GM12878 (cell line): ENCODE measurements around the gene NUDT9. TPM values are rescaled to one million over a fixed set of nuclear protein-coding genes. Genes with fewer than 3 reads are reported as not detected.

Experiments used
- ATAC-seq: fragments of 200-7000 bp; cut with Tn5 transposase; 3 replicates; pipeline ENCODE4 v1.9.1; 2020; ENCODE audit warnings: mild to moderate bottlenecking, moderate library complexity
- BruUV-seq: library from RNA; stranded (reverse); fragments of 400-500 nt; replicated peaks from 2 replicates; lab custom pipeline; 2021; lab: Mats Ljungman, UMichigan
- CTCF ChIA-PET: fragments of 300-600 bp; sonication (Branson Sonifier 250); formaldehyde crosslinking; extraction: SDS; loops from one replicate; lab custom pipeline; 2021; ENCODE audit warnings: inconsistent platforms; lab: Yijun Ruan, JAX
- POLR2A ChIA-PET: fragments of 350-600 bp; formaldehyde crosslinking; extraction: SDS; loops from one replicate; lab custom pipeline; 2021; ENCODE audit warnings: inconsistent platforms; lab: Charles Lee
- RAD21 ChIA-PET: fragments of 300-600 bp; sonication (Branson Sonifier 250); formaldehyde crosslinking; loops from one replicate; lab custom pipeline; 2023; ENCODE audit warnings: antibody characterized with exemption; ENCODE audit not compliant: unreplicated experiment; lab: Charles Lee
- SMC1A ChIA-PET: fragments of 300-600 bp; sonication (Branson Sonifier 250); formaldehyde crosslinking; loops from one replicate; lab custom pipeline; 2023; ENCODE audit not compliant: unreplicated experiment, uncharacterized antibody; lab: Charles Lee
- DNase-seq: peaks from one replicate; pipeline ENCODE4 v3.0.0-alpha.2; 2011; ENCODE audit warnings: low read depth, low spot score
- FAIRE-seq: peaks from 3 replicates; lab custom pipeline; 2011; peaks lifted over from hg19 to GRCh38; lab: Jason Lieb, UNC
- H2AFZ ChIP-seq: 2 replicates; pipeline ENCODE4 v1.6.0; 2011; ENCODE audit warnings: low read depth, low read length, control low read depth; ENCODE audit not compliant: control insufficient read depth
- H3K27ac ChIP-seq: 2 replicates; pipeline ENCODE4 v1.5.1; 2011; ENCODE audit warnings: control low read depth; ENCODE audit not compliant: control insufficient read depth, insufficient read depth
- H3K27me3 ChIP-seq, 2 experiments: replicated peaks in 1 of 2; 2 replicates each; pipeline versions ENCODE4 v1.6.0 to v1.6.1; 2011; ENCODE audit warnings: low read length in 1 of 2; ENCODE audit not compliant: control insufficient read depth in 2 of 2, insufficient read depth in 2 of 2
- H3K36me3 ChIP-seq, 2 experiments: 2 replicates each; pipeline ENCODE4 v1.5.1; 2011; ENCODE audit warnings: low read length in 1 of 2; ENCODE audit not compliant: control insufficient read depth in 2 of 2, insufficient read depth in 2 of 2
- H3K4me1 ChIP-seq: 2 replicates; pipeline ENCODE4 v1.6.1; 2011; ENCODE audit warnings: mild to moderate bottlenecking, low read length, moderate library complexity, mixed read lengths; ENCODE audit not compliant: control insufficient read depth, insufficient read depth
- H3K4me2 ChIP-seq: 2 replicates; pipeline ENCODE4 v1.6.0; 2011; ENCODE audit warnings: control low read depth; ENCODE audit not compliant: control insufficient read depth, insufficient read depth
- H3K4me3 ChIP-seq: fragments of 200-600 bp; sonication (generic); 2 replicates; pipeline ENCODE4 v1.5.1; 2016
- H3K79me2 ChIP-seq: 2 replicates; pipeline ENCODE4 v1.6.0; 2011; ENCODE audit warnings: low read length; ENCODE audit not compliant: control insufficient read depth, insufficient read depth
- H3K9ac ChIP-seq: 2 replicates; pipeline ENCODE4 v1.8.0; 2011; ENCODE audit warnings: low read length, control low read depth, mixed read lengths; ENCODE audit not compliant: control insufficient read depth, insufficient read depth
- H3K9me3 ChIP-seq: replicated peaks from 3 replicates; pipeline ENCODE4 v1.5.1; 2011; ENCODE audit warnings: mild to moderate bottlenecking, low read length; ENCODE audit not compliant: control insufficient read depth, insufficient read depth
- H4K20me1 ChIP-seq: 2 replicates; pipeline ENCODE4 v1.6.0; 2011; ENCODE audit not compliant: control insufficient read depth, insufficient read depth
- BMI1 ChIP-seq: fragments of 450-650 bp; IDR thresholded peaks from 2 replicates; pipeline ENCODE4 v1.6.1; 2016; ENCODE audit warnings: mild to moderate bottlenecking, moderate library complexity, borderline replicate concordance
- CHD1 ChIP-seq: IDR thresholded peaks from 2 replicates; pipeline ENCODE4 v1.6.1; 2012; ENCODE audit warnings: low read depth, low read length, improper control_type of control experiment
- CREB1 ChIP-seq: IDR thresholded peaks from 2 replicates; pipeline ENCODE4 v1.6.1; 2012; ENCODE audit warnings: low read depth, mild to moderate bottlenecking, inconsistent platforms
- ETV6 ChIP-seq, 2 experiments: fragments of 450-650 bp in 1 of 2; IDR thresholded peaks in 1 of 2; conservative IDR thresholded peaks in 1 of 2; 2 replicates each; pipeline ENCODE4 v1.6.1; 2014; ENCODE audit warnings: antibody characterized with exemption in 1 of 2, borderline replicate concordance in 1 of 2, low read depth in 1 of 2, mild to moderate bottlenecking in 1 of 2, moderate library complexity in 1 of 2
- IKZF2 ChIP-seq, 2 experiments: fragments of 450-650 bp; IDR thresholded peaks; 2 replicates each; pipeline ENCODE4 v1.6.1; 2017; ENCODE audit warnings: mild to moderate bottlenecking in 2 of 2, moderate library complexity in 2 of 2
- KDM1A ChIP-seq: fragments of 200-600 bp; sonication (generic); IDR thresholded peaks from 2 replicates; pipeline ENCODE4 v1.6.1; 2016; ENCODE audit warnings: borderline replicate concordance
- LARP7 ChIP-seq: fragments of 450-650 bp; IDR thresholded peaks from 2 replicates; pipeline ENCODE4 v1.6.1; 2017; ENCODE audit warnings: mild to moderate bottlenecking
- MEF2A ChIP-seq: IDR thresholded peaks from 2 replicates; pipeline ENCODE4 v1.6.1; 2011; ENCODE audit warnings: low read depth, mild to moderate bottlenecking, low read length, moderate library complexity; ENCODE audit not compliant: insufficient read depth
- MYB ChIP-seq: fragments of 150-350 bp; IDR thresholded peaks from 2 replicates; pipeline ENCODE4 v1.6.1; 2014; ENCODE audit warnings: mild to moderate bottlenecking, low read depth, low read length, borderline replicate concordance
- NFXL1 ChIP-seq: fragments of 450-650 bp; IDR thresholded peaks from 2 replicates; pipeline ENCODE4 v1.6.1; 2017; ENCODE audit warnings: antibody characterized with exemption, mild to moderate bottlenecking, borderline replicate concordance
- PAX5 ChIP-seq: IDR thresholded peaks from 2 replicates; pipeline ENCODE4 v1.6.1; 2011; ENCODE audit warnings: low read depth, low read length, borderline replicate concordance
- SIX5 ChIP-seq: IDR thresholded peaks from 2 replicates; pipeline ENCODE4 v1.6.1; 2011; ENCODE audit warnings: mild to moderate bottlenecking, low read depth, low read length, moderate library complexity; ENCODE audit not compliant: severe bottlenecking
- YBX1 ChIP-seq: fragments of 450-650 bp; IDR thresholded peaks from 2 replicates; pipeline ENCODE4 v1.6.1; 2016; ENCODE audit warnings: antibody characterized with exemption
- ZBED1 ChIP-seq: IDR thresholded peaks from 2 replicates; pipeline ENCODE4 v1.6.1; 2016; ENCODE audit warnings: borderline replicate concordance
- ZZZ3 ChIP-seq: IDR thresholded peaks from 2 replicates; pipeline ENCODE4 v1.6.1; 2011; ENCODE audit warnings: low read depth; ENCODE audit not compliant: control insufficient read depth, insufficient read length
- WGBS: methylation state at CpG from one replicate; pipeline ENCODE4 v1.1.6; 2016; ENCODE audit warnings: low lambda C conversion rate; ENCODE audit not compliant: insufficient replicate concordance, insufficient coverage; ENCODE audit errors: missing lambda C conversion rate; 5-methylcytosine and 5-hydroxymethylcytosine counted together
- in situ Hi-C: fragments of 300-500 bp; cut with MboI; formaldehyde crosslinking; loops from 9 replicates; pipeline ENCODE4 v1.14.3; 2018; ENCODE audit warnings: mixed read lengths
- intact Hi-C: fragments of 100-400 bp; cut with micrococcal nuclease; formaldehyde crosslinking; loops from one replicate; pipeline ENCODE4 v1.14.2; 2022; ENCODE audit not compliant: unreplicated experiment
- polyA plus RNA-seq, 11 experiments: library from polyadenylated mRNA; depleted of rRNA in 4 of 11; unstranded in 6 of 11; stranded (reverse) in 5 of 11; fragments of >200 nt; fragmentation: Nextera tagmentation in 4 of 11; fragmentation: Illumina TruSeq in 1 of 11; extraction: Ambion mirVana in 4 of 11; extraction: Trizol in 1 of 11; gene quantifications; 1 replicate in 1 of 11; 2 replicates in 10 of 11; pipeline versions ENCODE4 v1.2.1 to v1.2.3, GENCODE V29; 2011 to 2016; ENCODE audit warnings: inconsistent platforms in 2 of 11, missing spikeins in 2 of 11, low read depth in 1 of 11
- total RNA-seq, 4 experiments: library from RNA; depleted of rRNA in 3 of 4; stranded (reverse); fragments of >200 nt in 3 of 4; fragmentation: Illumina TruSeq in 1 of 4; extraction: Trizol in 1 of 4; gene quantifications; 2 replicates each; pipeline versions ENCODE4 v1.2.1 to v1.2.3, GENCODE V29; 2013 to 2021
- TF ChIP-seq, protein P1 (sequence below): IDR thresholded peaks from 2 replicates; pipeline ENCODE4 v1.6.1; 2011; ENCODE audit warnings: low read depth, low read length, improper control_type of control experiment, borderline replicate concordance
- TF ChIP-seq, protein P2 (sequence below): fragments of 450-650 bp; IDR thresholded peaks from 2 replicates; pipeline ENCODE4 v1.6.1; 2017; ENCODE audit warnings: mild to moderate bottlenecking, low read depth, inconsistent platforms; ENCODE audit not compliant: poor library complexity, severe bottlenecking
- TF ChIP-seq, protein P3 (sequence below): fragments of 450-650 bp; IDR thresholded peaks from 2 replicates; pipeline ENCODE4 v1.6.1; 2016; ENCODE audit warnings: mild to moderate bottlenecking
- TF ChIP-seq, protein P4 (sequence below): IDR thresholded peaks from 2 replicates; pipeline ENCODE4 v1.6.1; 2012; ENCODE audit warnings: low read depth, low read length, improper control_type of control experiment

Gene NUDT9
- total and polyA plus RNA-seq, 10 of the 15 experiments (the other 5 are each of a cell fraction or from before 2014, with no cell fraction given), result 8.4 to 28.3 (median 14.6) TPM

DNA sequence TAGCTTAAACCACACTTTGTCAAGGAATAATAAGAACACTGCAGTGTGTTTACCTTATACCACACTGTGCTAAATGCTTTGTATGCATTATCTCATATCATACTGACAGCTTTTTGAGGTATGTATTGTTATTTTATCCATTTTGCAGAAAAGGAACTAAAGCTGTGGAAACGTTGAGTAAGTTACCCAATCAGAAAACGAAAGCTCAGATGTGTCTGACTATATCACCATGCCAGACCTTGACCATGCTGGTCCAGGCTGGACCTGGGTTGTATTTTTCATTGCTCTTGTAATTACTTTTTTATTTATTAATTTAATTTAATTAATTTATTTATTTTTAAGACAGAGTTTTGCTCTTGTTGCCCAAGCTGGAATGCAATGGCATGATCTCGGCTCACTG lies 33.5 kb upstream of the NUDT9 start:
- ChIA-PET POLR2A (interaction anchor here (1.4 kb wide), 1 partner anchor 9 kb away, joined by 5 read pairs; no protein-coding TSS in a partner anchor), CTCF (interaction anchor here (1.0 to 5.2 kb wide), 3 partner anchors 13 to 937 kb away, joined by 3 to 43 read pairs (median 25); no protein-coding TSS in a partner anchor), RAD21 (interaction anchor here (1.1 to 1.9 kb wide), 5 partner anchors 12 to 35 kb away, joined by 3 to 10 read pairs (median 6); partner anchors contain the start of gene NUDT9), SMC1A (interaction anchor here (0.6 to 6.8 kb wide), 8 partner anchors 9 to 77 kb away, joined by 3 to 54 read pairs (median 4); partner anchors contain the start of gene NUDT9)
- DNase-seq (no peak), FAIRE-seq (no peak), ATAC-seq (0 out of 3 replicates have a peak, but pooled peaks have one; percentile 9)
- TF ChIP-seq ETV6 (conservative IDR thresholded peaks at IDR 0.05 in 1 of 2, IDR thresholded peaks at IDR 0.05 in 1 of 2; ENCODE audit: borderline replicate concordance in 1 of 2, low read depth in 1 of 2) (no peak), ZBED1 (no peak), YBX1 (no peak), NFXL1 (no peak), MYB (no peak), BMI1 (no peak), IKZF2 (IDR thresholded peaks at IDR 0.05) (no peak), PAX5 (no peak), SIX5 (no peak), LARP7 (no peak), MEF2A (no peak), KDM1A (no peak), CHD1 (no peak), ZZZ3 (no peak), CREB1 (no peak)
- TF ChIP-seq, protein P1, sequence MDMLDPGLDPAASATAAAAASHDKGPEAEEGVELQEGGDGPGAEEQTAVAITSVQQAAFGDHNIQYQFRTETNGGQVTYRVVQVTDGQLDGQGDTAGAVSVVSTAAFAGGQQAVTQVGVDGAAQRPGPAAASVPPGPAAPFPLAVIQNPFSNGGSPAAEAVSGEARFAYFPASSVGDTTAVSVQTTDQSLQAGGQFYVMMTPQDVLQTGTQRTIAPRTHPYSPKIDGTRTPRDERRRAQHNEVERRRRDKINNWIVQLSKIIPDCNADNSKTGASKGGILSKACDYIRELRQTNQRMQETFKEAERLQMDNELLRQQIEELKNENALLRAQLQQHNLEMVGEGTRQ, result no peak
- TF ChIP-seq, protein P2, sequence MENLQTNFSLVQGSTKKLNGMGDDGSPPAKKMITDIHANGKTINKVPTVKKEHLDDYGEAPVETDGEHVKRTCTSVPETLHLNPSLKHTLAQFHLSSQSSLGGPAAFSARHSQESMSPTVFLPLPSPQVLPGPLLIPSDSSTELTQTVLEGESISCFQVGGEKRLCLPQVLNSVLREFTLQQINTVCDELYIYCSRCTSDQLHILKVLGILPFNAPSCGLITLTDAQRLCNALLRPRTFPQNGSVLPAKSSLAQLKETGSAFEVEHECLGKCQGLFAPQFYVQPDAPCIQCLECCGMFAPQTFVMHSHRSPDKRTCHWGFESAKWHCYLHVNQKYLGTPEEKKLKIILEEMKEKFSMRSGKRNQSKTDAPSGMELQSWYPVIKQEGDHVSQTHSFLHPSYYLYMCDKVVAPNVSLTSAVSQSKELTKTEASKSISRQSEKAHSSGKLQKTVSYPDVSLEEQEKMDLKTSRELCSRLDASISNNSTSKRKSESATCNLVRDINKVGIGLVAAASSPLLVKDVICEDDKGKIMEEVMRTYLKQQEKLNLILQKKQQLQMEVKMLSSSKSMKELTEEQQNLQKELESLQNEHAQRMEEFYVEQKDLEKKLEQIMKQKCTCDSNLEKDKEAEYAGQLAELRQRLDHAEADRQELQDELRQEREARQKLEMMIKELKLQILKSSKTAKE, result no peak
- TF ChIP-seq, protein P3, sequence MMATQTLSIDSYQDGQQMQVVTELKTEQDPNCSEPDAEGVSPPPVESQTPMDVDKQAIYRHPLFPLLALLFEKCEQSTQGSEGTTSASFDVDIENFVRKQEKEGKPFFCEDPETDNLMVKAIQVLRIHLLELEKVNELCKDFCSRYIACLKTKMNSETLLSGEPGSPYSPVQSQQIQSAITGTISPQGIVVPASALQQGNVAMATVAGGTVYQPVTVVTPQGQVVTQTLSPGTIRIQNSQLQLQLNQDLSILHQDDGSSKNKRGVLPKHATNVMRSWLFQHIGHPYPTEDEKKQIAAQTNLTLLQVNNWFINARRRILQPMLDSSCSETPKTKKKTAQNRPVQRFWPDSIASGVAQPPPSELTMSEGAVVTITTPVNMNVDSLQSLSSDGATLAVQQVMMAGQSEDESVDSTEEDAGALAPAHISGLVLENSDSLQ, result no peak
- TF ChIP-seq, protein P4, sequence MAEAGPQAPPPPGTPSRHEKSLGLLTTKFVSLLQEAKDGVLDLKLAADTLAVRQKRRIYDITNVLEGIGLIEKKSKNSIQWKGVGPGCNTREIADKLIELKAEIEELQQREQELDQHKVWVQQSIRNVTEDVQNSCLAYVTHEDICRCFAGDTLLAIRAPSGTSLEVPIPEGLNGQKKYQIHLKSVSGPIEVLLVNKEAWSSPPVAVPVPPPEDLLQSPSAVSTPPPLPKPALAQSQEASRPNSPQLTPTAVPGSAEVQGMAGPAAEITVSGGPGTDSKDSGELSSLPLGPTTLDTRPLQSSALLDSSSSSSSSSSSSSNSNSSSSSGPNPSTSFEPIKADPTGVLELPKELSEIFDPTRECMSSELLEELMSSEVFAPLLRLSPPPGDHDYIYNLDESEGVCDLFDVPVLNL, result no peak
- Histone ChIP-seq H4K20me1 (no peaks in the 10 kb centered on the region), H3K9me3 (no peaks in the 10 kb centered on the region), H2AFZ (no peak overlapping the region; the same call in 1 of the 2 replicates), H3K27ac (no peak overlapping the region), H3K9ac (no peak overlapping the region), H3K27me3 (no peaks in the 10 kb centered on the region), H3K4me3 (0 out of 2 replicates have a peak overlapping the region, but pooled peaks have one; percentile 34), H3K79me2 (peaks cover 23% of the 10 kb centered on the region), H3K4me2 (peak overlapping the region; percentile 75), H3K4me1 (peaks cover 3% of the 10 kb centered on the region; the same call in 1 of the 2 replicates), H3K36me3 (no peaks in the 10 kb centered on the region)
- intact Hi-C loops (no loop called here), in situ Hi-C loops (no loop called here)
- BruUV-seq, result no TSS peak
- 48% methylated on average over 3 of the region's 3 CpGs for WGBS
